Activated CD4-positive, alpha-beta T cell treated with anti-CD3 and anti-CD28 coated beads for 4 hours (primary cell): Measurements from ENCODE around the gene VARS2.
"Not testable (repeated sequence)": the region's sequence is repeated elsewhere in the genome, so short reads cannot be mapped to it uniquely, and the experiment has no call there.

ENCODE experiments used
- DNase-seq, 2 donors: peaks; one replicate each; pipeline ENCODE4 v3.0.0-alpha.2; 2020

VARS2 gene

GRCh38 chr6:30900863-30901417 lies 13.1 kb upstream of the VARS2 start:
- no peak for DNase-seq

- no peak for DNase-seq
Measured at GRCh38 chr6:30901436-30901835, 12.6 kb upstream of the VARS2 start.

GRCh38 chr6:30902196-30902595 lies 11.8 kb upstream of the VARS2 start:
- not testable (repeated sequence) for DNase-seq

GRCh38 chr6:30902709-30903108 lies 11.3 kb upstream of the VARS2 start:
- no peak for DNase-seq

- no peak for DNase-seq
Measured at GRCh38 chr6:30903236-30903635, 10.8 kb upstream of the VARS2 start.

- not testable (repeated sequence) for DNase-seq
Measured at GRCh38 chr6:30907290-30907757, 6.7 kb upstream of the VARS2 start.

GRCh38 chr6:30907758-30908591 lies 6.1 kb upstream of the VARS2 start, which contains the start of gene GTF2H4:
GTF2H4 (plus strand) TSS chr6:30908207.
- DNase-seq = peak; percentile 94 to 97

GRCh38 chr6:30908700-30909099 lies 5.3 kb upstream of the VARS2 start:
- DNase-seq = no peak

GRCh38 chr6:30910473-30910872 lies 3.6 kb upstream of the VARS2 start:
- not testable (repeated sequence) for DNase-seq

- DNase-seq = no peak
Measured at GRCh38 chr6:30912746-30913520, 1.1 kb upstream of the VARS2 start.

- no peak for DNase-seq
Measured at GRCh38 chr6:30913721-30914075, 340 bp upstream of the VARS2 start.

GRCh38 chr6:30914854-30915590 lies 984 bp downstream of the VARS2 start:
- DNase-seq = no peak

- DNase-seq = peak in 1 of 2 donors; percentile 11
Measured at GRCh38 chr6:30915591-30915946, 1.5 kb downstream of the VARS2 start.

- no peak for DNase-seq
Measured at GRCh38 chr6:30917041-30917440, 3.0 kb downstream of the VARS2 start.

- no peak for DNase-seq
Measured at GRCh38 chr6:30917487-30917886, 3.4 kb downstream of the VARS2 start.

- DNase-seq = no peak
Measured at GRCh38 chr6:30918670-30919069, 4.6 kb downstream of the VARS2 start.

GRCh38 chr6:30922447-30922852 lies 8.4 kb downstream of the VARS2 start:
- no peak for DNase-seq

GRCh38 chr6:30924040-30924627 lies 10.1 kb downstream of the VARS2 start:
- DNase-seq = not testable (repeated sequence)

GRCh38 chr6:30926644-30927043 lies 12.6 kb downstream of the VARS2 start:
- DNase-seq = no peak

- DNase-seq = not testable (repeated sequence)
Measured at GRCh38 chr6:30927080-30927479, 13.0 kb downstream of the VARS2 start.

- DNase-seq = no peak
Measured at GRCh38 chr6:30928677-30929076, 14.6 kb downstream of the VARS2 start.

- no peak for DNase-seq
Measured at GRCh38 chr6:30930506-30930905, 16.5 kb downstream of the VARS2 start.

- DNase-seq = no peak
Measured at GRCh38 chr6:30931272-30931671, 17.2 kb downstream of the VARS2 start.
